GM23338 (cell line): Measurements from ENCODE around the gene ST6GALNAC3. TPM values are rescaled to one million over a fixed set of nuclear protein-coding genes. Genes with fewer than 3 reads are reported as not detected.

Experiments used
- CREB1 ChIP-seq: fragments of 250-450 bp; sonication (Bioruptor Pico); IDR thresholded peaks from 2 replicates; pipeline ENCODE4 v1.5.0; 2020; ENCODE audit warnings: low read depth, mild to moderate bottlenecking, moderate library complexity
- EZH2 ChIP-seq: fragments of 200-600 bp; sonication (generic); IDR thresholded peaks from one replicate; pipeline ENCODE4 v1.8.0; 2017; ENCODE audit warnings: antibody characterized with exemption, mild to moderate bottlenecking, low read depth; ENCODE audit not compliant: unreplicated experiment
- JUNB ChIP-seq: IDR thresholded peaks from one replicate; pipeline ENCODE4 v1.6.1; 2016; ENCODE audit warnings: antibody characterized with exemption; ENCODE audit not compliant: unreplicated experiment
- POLR2AphosphoS5 ChIP-seq: IDR thresholded peaks from 2 replicates; pipeline ENCODE4 v1.6.1; 2016; ENCODE audit warnings: antibody characterized with exemption, low read depth
- ZNF462 ChIP-seq: fragments of 250-450 bp; sonication (Bioruptor Pico); IDR thresholded peaks from 2 replicates; pipeline ENCODE4 v1.5.0; 2020; ENCODE audit warnings: mild to moderate bottlenecking, moderate library complexity
- polyA plus RNA-seq: library from polyadenylated mRNA; unstranded; fragments of >200 nt; fragmentation: Nextera tagmentation; extraction: Ambion mirVana; gene quantifications from 2 replicates; pipeline ENCODE4 v1.2.1, GENCODE V29; 2016
- total RNA-seq: library from RNA; depleted of rRNA; stranded (reverse); fragments of >200 nt; shearing (Covaris generic); gene quantifications from 2 replicates; pipeline ENCODE4 v1.2.3, GENCODE V29; 2014
- TF ChIP-seq, protein P1 (sequence below): IDR thresholded peaks from one replicate; pipeline ENCODE4 v1.6.1; 2018; ENCODE audit warnings: antibody characterized with exemption; ENCODE audit not compliant: unreplicated experiment

ST6GALNAC3 gene
- total and polyA plus RNA-seq, 2 experiments from 2014 or later = 4.7 to 11.6 TPM

DNA sequence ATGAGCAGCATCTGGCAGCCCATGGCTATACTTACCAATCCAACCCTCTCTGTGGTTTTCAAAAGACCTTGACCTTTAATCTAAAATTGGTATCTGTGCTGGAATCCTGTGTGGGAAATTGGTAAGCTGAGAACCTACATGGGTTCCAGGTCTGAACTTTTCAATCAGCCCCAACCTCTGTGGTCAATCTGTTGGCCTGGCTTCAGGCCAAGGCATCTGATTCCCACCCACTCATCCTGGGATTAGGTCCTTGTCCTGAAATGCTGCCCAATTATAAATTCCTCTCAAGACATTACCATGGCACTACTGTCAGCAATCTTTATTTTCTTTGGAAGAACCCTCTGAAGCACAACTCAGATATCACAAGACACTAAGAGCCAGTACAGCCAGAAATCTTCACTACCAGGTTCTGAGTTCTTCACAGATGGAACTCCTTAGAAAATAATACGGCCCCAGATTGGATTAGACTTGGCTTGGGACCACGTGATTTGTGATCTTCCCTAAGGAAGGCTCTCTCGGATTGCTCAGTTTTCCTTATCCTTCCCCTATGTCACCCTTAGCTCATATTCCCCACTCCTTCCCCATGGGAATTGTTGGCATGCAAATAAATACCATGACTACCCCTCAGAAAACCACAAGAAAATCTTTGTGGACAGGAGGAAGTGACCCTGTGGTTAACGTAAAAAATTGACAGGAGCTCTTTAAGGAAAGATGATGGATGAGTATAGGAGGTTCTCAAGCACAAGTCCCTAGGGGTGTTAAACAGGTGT is 584.8 kb downstream of the ST6GALNAC3 start (continued):
- no peak for TF ChIP-seq ZNF462 (CRISPR knock-in tag)
- TF ChIP-seq POLR2AphosphoS5 = no peak
- no peak for TF ChIP-seq EZH2
- TF ChIP-seq, protein P1, sequence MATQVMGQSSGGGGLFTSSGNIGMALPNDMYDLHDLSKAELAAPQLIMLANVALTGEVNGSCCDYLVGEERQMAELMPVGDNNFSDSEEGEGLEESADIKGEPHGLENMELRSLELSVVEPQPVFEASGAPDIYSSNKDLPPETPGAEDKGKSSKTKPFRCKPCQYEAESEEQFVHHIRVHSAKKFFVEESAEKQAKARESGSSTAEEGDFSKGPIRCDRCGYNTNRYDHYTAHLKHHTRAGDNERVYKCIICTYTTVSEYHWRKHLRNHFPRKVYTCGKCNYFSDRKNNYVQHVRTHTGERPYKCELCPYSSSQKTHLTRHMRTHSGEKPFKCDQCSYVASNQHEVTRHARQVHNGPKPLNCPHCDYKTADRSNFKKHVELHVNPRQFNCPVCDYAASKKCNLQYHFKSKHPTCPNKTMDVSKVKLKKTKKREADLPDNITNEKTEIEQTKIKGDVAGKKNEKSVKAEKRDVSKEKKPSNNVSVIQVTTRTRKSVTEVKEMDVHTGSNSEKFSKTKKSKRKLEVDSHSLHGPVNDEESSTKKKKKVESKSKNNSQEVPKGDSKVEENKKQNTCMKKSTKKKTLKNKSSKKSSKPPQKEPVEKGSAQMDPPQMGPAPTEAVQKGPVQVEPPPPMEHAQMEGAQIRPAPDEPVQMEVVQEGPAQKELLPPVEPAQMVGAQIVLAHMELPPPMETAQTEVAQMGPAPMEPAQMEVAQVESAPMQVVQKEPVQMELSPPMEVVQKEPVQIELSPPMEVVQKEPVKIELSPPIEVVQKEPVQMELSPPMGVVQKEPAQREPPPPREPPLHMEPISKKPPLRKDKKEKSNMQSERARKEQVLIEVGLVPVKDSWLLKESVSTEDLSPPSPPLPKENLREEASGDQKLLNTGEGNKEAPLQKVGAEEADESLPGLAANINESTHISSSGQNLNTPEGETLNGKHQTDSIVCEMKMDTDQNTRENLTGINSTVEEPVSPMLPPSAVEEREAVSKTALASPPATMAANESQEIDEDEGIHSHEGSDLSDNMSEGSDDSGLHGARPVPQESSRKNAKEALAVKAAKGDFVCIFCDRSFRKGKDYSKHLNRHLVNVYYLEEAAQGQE = no peak
- TF ChIP-seq CREB1 (CRISPR knock-in tag) = no peak
- TF ChIP-seq JUNB = no peak
